OCI-LY7 (cell line): ENCODE results near the gene CRYBA4.

Source experiments
- CTCF ChIP-seq: fragments of 200-600 bp; sonication (generic); conservative IDR thresholded peaks from 2 replicates; pipeline ENCODE4 v1.5.1; 2014; ENCODE audit warnings: mild to moderate bottlenecking, antibody characterized with exemption, low read length, moderate library complexity, mixed read lengths
- EZH2phosphoT487 ChIP-seq: fragments of 200-600 bp; sonication (generic); IDR thresholded peaks from 2 replicates; pipeline ENCODE4 v1.6.1; 2018; ENCODE audit warnings: low read depth, borderline replicate concordance, mild to moderate bottlenecking, mixed run types, antibody characterized with exemption, low read length, moderate library complexity, mixed read lengths

GRCh38 chr22:26619510-26619909 lies 2.3 kb upstream of the CRYBA4 start:
- TF ChIP-seq CTCF, result no peak
- no peak for TF ChIP-seq EZH2phosphoT487
